IPS-15b (cell line): Measurements from ENCODE around the gene PADI4.

ENCODE experiments used
- H3K27me3 ChIP-seq: one replicate; pipeline ENCODE4 v1.6.1; 2013; ENCODE audit warnings: low read length; ENCODE audit not compliant: control insufficient read depth, insufficient read depth
- H3K36me3 ChIP-seq: one replicate; pipeline ENCODE4 v1.6.1; 2013; ENCODE audit warnings: low read length; ENCODE audit not compliant: control insufficient read depth, insufficient read depth
- H3K4me1 ChIP-seq: one replicate; pipeline ENCODE4 v1.6.1; 2013; ENCODE audit warnings: mild to moderate bottlenecking, low read length; ENCODE audit not compliant: control insufficient read depth, insufficient read depth
- H3K4me3 ChIP-seq: one replicate; pipeline ENCODE4 v1.5.1; 2013; ENCODE audit warnings: low read depth, low read length
- H3K9ac ChIP-seq: one replicate; pipeline ENCODE4 v1.6.1; 2013; ENCODE audit warnings: low read depth, mild to moderate bottlenecking, low read length
- H3K9me3 ChIP-seq: one replicate; pipeline ENCODE4 v1.6.1; 2013; ENCODE audit warnings: mild to moderate bottlenecking, low read length; ENCODE audit not compliant: control insufficient read depth, insufficient read depth

The PADI4 gene

GRCh38 chr1:17377325-17377953 is 69.4 kb downstream of the PADI4 start:
- Histone ChIP-seq H3K27me3 (no peaks in the 10 kb centered on the region), H3K9ac (no peak overlapping the region), H3K4me1 (peaks cover 3% of the 10 kb centered on the region), H3K9me3 (no peaks in the 10 kb centered on the region), H3K36me3 (no peaks in the 10 kb centered on the region), H3K4me3 (no peak overlapping the region)

GRCh38 chr1:17381161-17381560 is 73.2 kb downstream of the PADI4 start:
- no peak overlapping the region for H3K4me3 ChIP-seq
- H3K36me3 ChIP-seq = no peaks in the 10 kb centered on the region
- H3K27me3 ChIP-seq = no peaks in the 10 kb centered on the region
- no peaks in the 10 kb centered on the region for H3K4me1 ChIP-seq
- no peak overlapping the region for H3K9ac ChIP-seq
- no peaks in the 10 kb centered on the region for H3K9me3 ChIP-seq

- H3K9ac ChIP-seq = no peak overlapping the region
- no peak overlapping the region for H3K4me3 ChIP-seq
- no peaks in the 10 kb centered on the region for H3K4me1 ChIP-seq
- no peaks in the 10 kb centered on the region for H3K27me3 ChIP-seq
- H3K36me3 ChIP-seq = no peaks in the 10 kb centered on the region
- no peaks in the 10 kb centered on the region for H3K9me3 ChIP-seq
Measured at GRCh38 chr1:17392199-17392740, 84.3 kb downstream of the PADI4 start.

- Histone ChIP-seq H3K27me3 (no peaks in the 10 kb centered on the region), H3K9ac (no peak overlapping the region), H3K36me3 (no peaks in the 10 kb centered on the region), H3K4me1 (no peaks in the 10 kb centered on the region), H3K9me3 (no peaks in the 10 kb centered on the region), H3K4me3 (no peak overlapping the region)
Measured at GRCh38 chr1:17393230-17393629, 85.2 kb downstream of the PADI4 start.

GRCh38 chr1:17397910-17398695 is 90.1 kb downstream of the PADI4 start:
- no peak overlapping the region for H3K9ac ChIP-seq

GRCh38 chr1:17400725-17401341 is 92.8 kb downstream of the PADI4 start:
- Histone ChIP-seq H3K9ac (no peak overlapping the region), H3K27me3 (no peaks in the 10 kb centered on the region), H3K36me3 (peaks cover 3% of the 10 kb centered on the region), H3K4me1 (peaks cover 3% of the 10 kb centered on the region), H3K4me3 (no peak overlapping the region), H3K9me3 (no peaks in the 10 kb centered on the region)

More at GRCh38 chr1:17397910-17398695, 90.1 kb downstream of the PADI4 start:
- H3K27me3 ChIP-seq = no peaks in the 10 kb centered on the region
- no peaks in the 10 kb centered on the region for H3K36me3 ChIP-seq
- H3K4me3 ChIP-seq = no peak overlapping the region
- H3K9me3 ChIP-seq = no peaks in the 10 kb centered on the region
- H3K4me1 ChIP-seq = peaks cover 3% of the 10 kb centered on the region

GRCh38 chr1:17401841-17402240 is 93.8 kb downstream of the PADI4 start:
- Histone ChIP-seq H3K9ac (no peak overlapping the region), H3K36me3 (peaks cover 7% of the 10 kb centered on the region), H3K9me3 (no peaks in the 10 kb centered on the region), H3K4me3 (no peak overlapping the region), H3K4me1 (peaks cover 3% of the 10 kb centered on the region), H3K27me3 (no peaks in the 10 kb centered on the region)

GRCh38 chr1:17403081-17403480 is 95.1 kb downstream of the PADI4 start:
- Histone ChIP-seq H3K9me3 (no peaks in the 10 kb centered on the region), H3K4me1 (peaks cover 3% of the 10 kb centered on the region)

GRCh38 chr1:17404034-17404684 is 96.2 kb downstream of the PADI4 start:
- no peaks in the 10 kb centered on the region for H3K9me3 ChIP-seq
- H3K9ac ChIP-seq = no peak overlapping the region
- H3K27me3 ChIP-seq = no peaks in the 10 kb centered on the region
- peaks cover 3% of the 10 kb centered on the region for H3K4me1 ChIP-seq
- no peak overlapping the region for H3K4me3 ChIP-seq
- peaks cover 24% of the 10 kb centered on the region for H3K36me3 ChIP-seq

More at GRCh38 chr1:17403081-17403480, 95.1 kb downstream of the PADI4 start:
- Histone ChIP-seq H3K9ac (no peak overlapping the region), H3K4me3 (no peak overlapping the region), H3K36me3 (peaks cover 18% of the 10 kb centered on the region), H3K27me3 (no peaks in the 10 kb centered on the region)

- H3K9me3 ChIP-seq = no peaks in the 10 kb centered on the region
- peaks cover 3% of the 10 kb centered on the region for H3K4me1 ChIP-seq
- H3K36me3 ChIP-seq = peaks cover 31% of the 10 kb centered on the region
- no peak overlapping the region for H3K4me3 ChIP-seq
- no peak overlapping the region for H3K9ac ChIP-seq
- no peaks in the 10 kb centered on the region for H3K27me3 ChIP-seq
Measured at GRCh38 chr1:17404820-17405219, 96.8 kb downstream of the PADI4 start.

GRCh38 chr1:17405898-17406759 is 98.1 kb downstream of the PADI4 start:
- H3K4me3 ChIP-seq = no peak overlapping the region
- no peaks in the 10 kb centered on the region for H3K27me3 ChIP-seq
- H3K4me1 ChIP-seq = no peaks in the 10 kb centered on the region
- no peaks in the 10 kb centered on the region for H3K9me3 ChIP-seq
- no peak overlapping the region for H3K9ac ChIP-seq
- peaks cover 44% of the 10 kb centered on the region for H3K36me3 ChIP-seq
